Measurements from ENCODE around the gene NOL11.
"Not testable (repeated sequence)": the region's sequence is repeated elsewhere in the genome, so short reads cannot be mapped to it uniquely, and the experiment has no call there.

Gene NOL11

DNA sequence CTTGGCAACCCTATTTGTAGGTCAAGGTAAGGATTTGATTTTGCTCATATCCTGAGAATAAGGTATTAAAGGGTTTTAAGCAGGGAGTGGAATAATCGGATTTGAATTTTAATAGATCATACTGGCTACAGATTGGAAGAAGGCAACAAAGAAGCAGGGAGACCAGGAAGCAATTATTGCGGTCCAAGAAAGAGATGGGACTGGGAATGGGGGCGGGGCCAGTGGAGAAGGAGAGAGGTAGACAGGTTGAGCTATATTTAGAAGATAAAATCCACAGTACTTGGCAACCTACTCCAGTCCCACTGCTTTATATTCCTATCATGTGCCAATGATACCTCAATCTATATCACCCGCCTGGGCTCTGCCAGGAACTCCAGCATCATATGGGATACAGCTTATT is 5.8 kb upstream of the NOL11 start:
- Histone ChIP-seq H3K4me3 (ENCODE audit: low read depth in 1 of 2, low read length in 2 of 2) (no peak overlapping the region), H3K27me3 (ENCODE audit: control insufficient read depth in 1 of 2, insufficient read depth in 2 of 2, low read length in 2 of 2) (no peaks in the 10 kb centered on the region), H3K9ac (ENCODE audit: low read length) (no peak overlapping the region), H3K36me3 (ENCODE audit: insufficient read depth, low read length) (no peaks in the 10 kb centered on the region), H3K4me1 (ENCODE audit: insufficient read depth, low read length) (no peaks in the 10 kb centered on the region), H3K27ac (ENCODE audit: low read depth, low read length) (no peak overlapping the region), H3K9me3 (ENCODE audit: low read length) (no peaks in the 10 kb centered on the region)

DNA sequence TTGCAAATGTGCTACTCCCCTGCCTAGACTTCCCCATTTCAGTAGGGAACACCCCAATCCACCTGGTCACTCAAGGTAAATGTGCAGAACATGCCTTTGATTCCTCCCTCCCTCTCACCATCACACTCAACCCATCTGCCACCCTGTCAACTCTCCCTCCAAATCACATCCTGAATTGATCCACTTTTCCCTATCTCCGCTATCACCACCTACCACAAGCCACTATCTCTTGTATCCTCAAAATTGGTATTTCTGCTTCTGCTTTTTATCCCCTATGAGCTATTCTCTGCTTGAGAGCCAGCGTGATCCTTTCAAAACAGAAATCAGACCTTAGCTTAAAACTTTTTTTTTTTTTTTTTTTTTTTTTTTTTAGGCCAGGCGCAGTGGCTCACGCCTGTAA is 5.4 kb upstream of the NOL11 start:
- Histone ChIP-seq H3K4me1 (ENCODE audit: insufficient read depth, low read length) (no peaks in the 10 kb centered on the region), H3K27ac (ENCODE audit: low read depth, low read length) (no peak overlapping the region), H3K4me3 (ENCODE audit: low read depth in 1 of 2, low read length in 2 of 2) (no peak overlapping the region), H3K9ac (ENCODE audit: low read length) (no peak overlapping the region), H3K36me3 (ENCODE audit: insufficient read depth, low read length) (no peaks in the 10 kb centered on the region), H3K9me3 (ENCODE audit: low read length) (no peaks in the 10 kb centered on the region), H3K27me3 (ENCODE audit: control insufficient read depth in 1 of 2, insufficient read depth in 2 of 2, low read length in 2 of 2) (no peaks in the 10 kb centered on the region)

DNA sequence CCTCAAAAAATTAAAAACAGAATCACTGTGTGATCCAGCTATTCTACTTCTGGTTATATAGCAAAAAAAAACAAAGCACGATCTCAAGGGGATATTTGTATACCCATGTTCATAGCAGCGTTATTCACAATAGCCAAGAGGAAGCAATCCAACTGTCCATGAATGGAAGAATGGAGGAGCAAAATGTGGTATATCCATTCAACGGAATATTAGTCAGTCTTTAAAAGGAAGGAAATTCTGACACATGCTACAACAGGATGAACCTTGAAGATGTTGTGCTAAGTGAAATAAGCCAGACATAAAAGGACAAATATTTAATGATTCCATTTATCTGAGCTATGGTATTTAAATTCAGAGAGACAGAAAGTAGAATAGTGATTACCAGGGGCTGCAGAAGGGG is 4.6 kb upstream of the NOL11 start:
- H3K27me3 ChIP-seq (ENCODE audit: control insufficient read depth in 1 of 2, insufficient read depth in 2 of 2, low read length in 2 of 2), result no peaks in the 10 kb centered on the region
- no peak overlapping the region for H3K27ac ChIP-seq (ENCODE audit: low read depth, low read length)
- no peak overlapping the region for H3K9ac ChIP-seq (ENCODE audit: low read length)
- H3K36me3 ChIP-seq (ENCODE audit: insufficient read depth, low read length), result no peaks in the 10 kb centered on the region
- no peaks in the 10 kb centered on the region for H3K4me1 ChIP-seq (ENCODE audit: insufficient read depth, low read length)
- H3K9me3 ChIP-seq (ENCODE audit: low read length), result no peaks in the 10 kb centered on the region
- no peak overlapping the region for H3K4me3 ChIP-seq (ENCODE audit: low read depth in 1 of 2, low read length in 2 of 2)

DNA sequence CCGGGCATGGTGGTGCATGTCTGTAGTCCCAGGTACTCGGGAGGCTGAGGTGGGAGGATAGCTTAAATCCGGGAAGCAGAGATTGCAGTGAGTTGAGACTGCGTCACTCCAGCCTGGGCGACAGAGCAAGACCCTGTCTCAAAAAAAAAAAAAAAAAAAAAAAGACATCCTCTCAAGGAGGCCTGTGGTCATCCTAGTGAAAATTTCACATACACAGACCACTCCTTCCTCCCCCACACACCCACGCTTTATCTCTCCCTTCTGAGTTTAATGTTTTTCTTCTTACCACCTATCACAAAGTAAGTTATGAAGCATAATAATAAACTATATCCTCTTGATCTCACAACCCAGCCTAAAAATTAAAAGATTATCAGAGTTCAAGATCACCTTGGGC is 1.3 kb upstream of the NOL11 start:
- peaks cover 11% of the 10 kb centered on the region for H3K4me1 ChIP-seq (ENCODE audit: insufficient read depth, low read length)
- no peak overlapping the region for H3K27ac ChIP-seq (ENCODE audit: low read depth, low read length)
- no peaks in the 10 kb centered on the region for H3K9me3 ChIP-seq (ENCODE audit: low read length)
- no peaks in the 10 kb centered on the region for H3K27me3 ChIP-seq (ENCODE audit: control insufficient read depth in 1 of 2, insufficient read depth in 2 of 2, low read length in 2 of 2)
- no peak overlapping the region for H3K9ac ChIP-seq (ENCODE audit: low read length)
- H3K4me3 ChIP-seq (ENCODE audit: low read depth in 1 of 2, low read length in 2 of 2), result no peak overlapping the region
- peaks cover 14% of the 10 kb centered on the region for H3K36me3 ChIP-seq (ENCODE audit: insufficient read depth, low read length)

DNA sequence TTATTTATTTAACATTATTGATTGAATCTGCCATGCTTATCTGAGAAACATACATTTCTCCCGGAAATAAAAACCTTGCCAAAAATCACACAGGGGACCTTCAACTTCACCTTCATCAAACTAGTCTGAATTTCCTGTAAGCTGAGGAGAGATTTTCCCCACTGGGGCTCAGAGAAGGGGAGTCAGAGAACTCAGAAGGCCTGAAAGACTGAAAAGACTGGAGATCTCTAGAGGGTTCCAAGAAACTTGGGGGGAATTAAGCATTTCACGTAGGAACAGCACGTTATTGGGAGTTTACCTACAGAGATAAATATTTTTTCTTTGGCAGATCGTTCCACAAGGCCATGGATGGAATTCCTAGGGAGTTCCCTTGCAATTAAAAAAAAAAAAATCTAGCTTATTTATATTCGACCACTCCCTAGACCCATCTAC is 528 bp upstream of the NOL11 start:
- Histone ChIP-seq H3K9ac (ENCODE audit: low read length) (peak overlapping the region; percentile 93), H3K4me3 (ENCODE audit: low read depth in 1 of 2, low read length in 2 of 2) (peak overlapping the region; percentile 93 to 97), H3K36me3 (ENCODE audit: insufficient read depth, low read length) (peaks cover 22% of the 10 kb centered on the region), H3K27me3 (ENCODE audit: control insufficient read depth in 1 of 2, insufficient read depth in 2 of 2, low read length in 2 of 2) (no peaks in the 10 kb centered on the region), H3K4me1 (ENCODE audit: insufficient read depth, low read length) (peaks cover 11% of the 10 kb centered on the region), H3K9me3 (ENCODE audit: low read length) (no peaks in the 10 kb centered on the region), H3K27ac (ENCODE audit: low read depth, low read length) (peak overlapping the region; percentile 38)

DNA sequence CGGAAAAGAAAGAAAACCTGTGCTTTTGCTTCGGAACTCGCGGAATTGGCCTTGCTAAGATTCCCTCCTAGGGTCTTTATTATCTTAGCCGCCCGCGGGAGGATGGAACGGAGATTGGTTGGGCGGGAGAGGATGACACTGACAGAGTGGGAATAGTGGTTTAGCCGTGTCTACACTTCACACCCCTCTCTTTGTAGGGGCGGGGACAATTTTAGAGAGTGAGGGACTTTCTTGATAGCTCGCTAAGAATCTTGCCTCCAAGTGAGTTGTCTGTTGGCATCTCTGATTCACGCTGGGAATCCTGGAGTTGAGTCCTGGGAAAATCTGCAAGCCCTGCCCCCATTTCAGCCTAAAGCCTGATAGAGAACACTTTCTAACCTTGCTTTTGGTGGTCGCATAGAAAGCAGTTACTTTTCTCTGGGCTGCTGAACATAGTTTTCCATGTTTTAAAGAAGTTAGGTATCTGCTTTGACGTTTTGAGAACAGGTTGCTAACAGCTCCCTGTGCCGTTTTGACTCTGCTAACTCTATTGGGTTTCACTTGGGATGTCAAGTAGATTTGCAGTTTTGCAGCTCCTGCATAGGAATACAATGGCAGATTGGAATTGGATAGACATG is 697 bp downstream of the NOL11 start:
- Histone ChIP-seq H3K4me1 (ENCODE audit: insufficient read depth, low read length) (peaks cover 11% of the 10 kb centered on the region), H3K27me3 (ENCODE audit: control insufficient read depth in 1 of 2, insufficient read depth in 2 of 2, low read length in 2 of 2) (no peaks in the 10 kb centered on the region), H3K36me3 (ENCODE audit: insufficient read depth, low read length) (peaks cover 30% of the 10 kb centered on the region), H3K27ac (ENCODE audit: low read depth, low read length) (peak overlapping the region; percentile 73), H3K4me3 (ENCODE audit: low read depth in 1 of 2, low read length in 2 of 2) (peak overlapping the region; percentile 93 to 97), H3K9me3 (ENCODE audit: low read length) (no peaks in the 10 kb centered on the region), H3K9ac (ENCODE audit: low read length) (peak overlapping the region; percentile 93)

DNA sequence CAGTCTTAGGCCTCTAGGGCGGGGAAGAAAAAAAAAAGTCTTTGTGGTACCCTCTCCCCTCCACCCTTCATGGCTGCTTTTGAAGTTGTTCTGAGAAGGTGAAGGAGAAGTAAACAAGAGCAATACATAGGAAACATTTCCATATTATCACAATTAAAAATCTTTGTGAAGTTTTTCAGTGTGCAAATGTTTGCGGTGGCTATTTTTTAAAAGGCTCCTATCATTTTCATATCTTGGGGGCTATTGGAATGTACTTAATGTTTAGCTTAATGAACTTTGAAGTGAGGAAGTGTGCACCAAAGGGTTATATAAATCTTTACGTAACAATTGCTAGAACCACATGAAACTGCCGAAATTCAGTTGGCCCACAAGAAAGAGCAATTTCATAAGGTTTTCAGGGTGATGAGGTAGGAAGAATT is 7.6 kb downstream of the NOL11 start:
- no peak overlapping the region for H3K27ac ChIP-seq (ENCODE audit: low read depth, low read length)
- H3K36me3 ChIP-seq (ENCODE audit: insufficient read depth, low read length), result peaks cover 71% of the 10 kb centered on the region
- no peaks in the 10 kb centered on the region for H3K27me3 ChIP-seq (ENCODE audit: control insufficient read depth in 1 of 2, insufficient read depth in 2 of 2, low read length in 2 of 2)
- H3K4me1 ChIP-seq (ENCODE audit: insufficient read depth, low read length), result no peaks in the 10 kb centered on the region
- no peaks in the 10 kb centered on the region for H3K9me3 ChIP-seq (ENCODE audit: low read length)
- H3K9ac ChIP-seq (ENCODE audit: low read length), result no peak overlapping the region
- no peak overlapping the region for H3K4me3 ChIP-seq (ENCODE audit: low read depth in 1 of 2, low read length in 2 of 2)

DNA sequence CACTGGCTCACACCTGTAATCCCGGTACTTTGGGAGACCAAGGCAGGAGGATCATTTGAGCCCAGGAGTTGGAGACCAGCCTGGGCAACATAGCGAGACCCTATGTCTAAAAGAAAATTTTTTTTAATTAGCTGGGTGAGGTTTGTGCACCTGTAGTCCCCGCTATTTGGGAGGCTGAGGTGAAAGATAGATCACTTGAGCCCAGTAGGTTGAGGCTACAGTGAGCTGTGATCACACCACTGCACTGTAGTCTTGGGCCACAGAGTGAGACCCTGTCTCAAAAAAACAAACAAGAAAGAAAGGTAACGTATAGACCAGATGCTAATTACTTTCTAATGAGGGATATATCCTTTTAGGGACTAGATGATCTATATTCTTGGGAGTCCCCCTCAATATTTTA is 8.1 kb downstream of the NOL11 start:
- H3K36me3 ChIP-seq (ENCODE audit: insufficient read depth, low read length), result peaks cover 71% of the 10 kb centered on the region
- H3K4me3 ChIP-seq (ENCODE audit: low read depth in 1 of 2, low read length in 2 of 2), result no peak overlapping the region
- H3K4me1 ChIP-seq (ENCODE audit: insufficient read depth, low read length), result no peaks in the 10 kb centered on the region
- no peak overlapping the region for H3K9ac ChIP-seq (ENCODE audit: low read length)
- H3K9me3 ChIP-seq (ENCODE audit: low read length), result no peaks in the 10 kb centered on the region
- no peaks in the 10 kb centered on the region for H3K27me3 ChIP-seq (ENCODE audit: control insufficient read depth in 1 of 2, insufficient read depth in 2 of 2, low read length in 2 of 2)
- no peak overlapping the region for H3K27ac ChIP-seq (ENCODE audit: low read depth, low read length)

DNA sequence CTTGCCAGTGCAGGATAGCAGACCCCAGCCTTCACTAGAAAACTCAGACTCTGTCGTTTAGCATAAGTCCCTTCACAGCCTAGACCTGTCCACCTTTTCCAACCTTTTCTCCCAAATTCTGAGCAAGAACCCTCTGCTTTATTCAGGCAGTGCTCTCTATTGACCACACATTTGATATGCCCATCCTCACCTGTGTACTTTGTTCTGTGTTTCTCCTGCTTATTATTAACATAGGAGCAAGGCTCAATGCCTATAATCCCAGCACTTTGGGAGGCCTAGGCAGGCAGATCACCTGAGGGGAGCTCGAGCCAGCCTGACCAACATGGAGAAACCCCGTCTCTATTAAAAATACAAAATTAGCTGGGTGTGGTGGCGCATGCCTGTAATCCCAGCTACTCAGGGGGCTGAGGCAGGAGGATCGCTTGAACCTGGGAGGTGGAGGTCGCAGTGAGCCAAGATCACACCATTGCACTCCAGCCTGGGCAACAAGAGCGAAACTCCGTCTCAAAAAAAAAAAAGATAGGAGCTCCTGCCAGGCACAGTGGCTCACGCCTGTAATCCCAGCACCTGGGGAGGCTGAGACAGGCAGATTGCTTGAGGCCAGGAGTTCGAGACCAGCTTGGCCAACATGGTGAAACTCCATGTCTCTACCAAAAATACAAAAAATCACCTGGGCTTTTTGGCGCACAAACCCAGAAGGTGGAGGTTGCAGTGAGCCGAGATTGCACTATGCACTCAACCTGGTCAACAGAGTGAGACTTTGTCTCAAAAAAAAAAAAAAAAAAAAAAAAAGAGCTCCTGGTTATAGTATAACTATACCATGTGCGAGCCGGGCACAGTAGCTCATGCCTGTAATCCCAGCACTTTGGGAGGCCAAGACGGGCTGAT is 9.7 kb downstream of the NOL11 start:
- not testable (repeated sequence) for H3K4me1 ChIP-seq (ENCODE audit: insufficient read depth, low read length); H3K27ac ChIP-seq (ENCODE audit: low read depth, low read length); H3K9ac ChIP-seq (ENCODE audit: low read length); H3K4me3 ChIP-seq (ENCODE audit: low read depth in 1 of 2, low read length in 2 of 2); H3K27me3 ChIP-seq (ENCODE audit: control insufficient read depth in 1 of 2, insufficient read depth in 2 of 2, low read length in 2 of 2); H3K9me3 ChIP-seq (ENCODE audit: low read length)
- peaks cover 62% of the 10 kb centered on the region for H3K36me3 ChIP-seq (ENCODE audit: insufficient read depth, low read length)

DNA sequence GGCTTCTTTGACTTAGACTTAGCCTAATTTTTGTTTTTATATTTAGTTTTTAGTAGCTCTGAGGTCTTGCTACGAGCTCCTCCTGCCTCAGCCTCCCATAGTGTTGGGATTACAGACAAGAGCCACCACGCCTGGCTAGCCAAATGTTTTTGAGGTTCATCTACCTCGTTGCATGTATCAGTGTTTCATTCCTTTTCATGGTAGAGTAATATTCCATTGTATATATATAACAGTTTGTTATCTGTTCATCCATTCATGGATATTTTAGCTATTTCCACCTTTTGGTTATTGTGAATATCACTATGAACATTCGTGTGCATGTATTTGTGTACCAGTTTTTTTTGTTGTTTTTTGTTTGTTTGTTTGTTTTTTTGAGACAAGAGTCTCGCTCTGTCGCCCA is 12.2 kb downstream of the NOL11 start:
- Histone ChIP-seq H3K4me1 (ENCODE audit: insufficient read depth, low read length) (no peaks in the 10 kb centered on the region), H3K27me3 (ENCODE audit: control insufficient read depth in 1 of 2, insufficient read depth in 2 of 2, low read length in 2 of 2) (no peaks in the 10 kb centered on the region), H3K36me3 (ENCODE audit: insufficient read depth, low read length) (peaks cover 54% of the 10 kb centered on the region)

DNA sequence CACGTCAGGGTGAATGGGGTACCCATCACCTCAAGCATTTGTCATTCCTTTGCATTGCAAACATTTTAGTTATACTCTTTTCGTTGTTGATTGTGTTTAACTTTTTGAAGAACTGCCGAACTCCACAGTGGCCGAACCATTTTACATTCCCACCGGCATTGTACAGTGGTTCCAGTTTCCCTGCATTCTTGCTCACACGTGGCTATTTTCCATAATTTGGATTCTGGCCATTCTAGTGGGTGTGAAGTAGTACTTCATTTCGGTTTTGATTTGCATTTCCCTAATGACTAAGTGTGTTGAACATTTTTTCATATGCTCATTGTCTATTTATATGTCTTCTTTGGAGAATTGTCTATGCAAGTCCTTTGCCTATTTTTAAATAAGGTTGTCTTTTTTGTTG is 13.0 kb downstream of the NOL11 start:
- Histone ChIP-seq H3K27me3 (ENCODE audit: control insufficient read depth in 1 of 2, insufficient read depth in 2 of 2, low read length in 2 of 2) (no peaks in the 10 kb centered on the region), H3K27ac (ENCODE audit: low read depth, low read length) (no peak overlapping the region), H3K36me3 (ENCODE audit: insufficient read depth, low read length) (peaks cover 47% of the 10 kb centered on the region), H3K4me3 (ENCODE audit: low read depth in 1 of 2, low read length in 2 of 2) (no peak overlapping the region), H3K9me3 (ENCODE audit: low read length) (no peaks in the 10 kb centered on the region), H3K9ac (ENCODE audit: low read length) (no peak overlapping the region), H3K4me1 (ENCODE audit: insufficient read depth, low read length) (no peaks in the 10 kb centered on the region)

More for the DNA sequence above, 12.2 kb downstream of the NOL11 start:
- Histone ChIP-seq H3K9me3 (ENCODE audit: low read length) (no peaks in the 10 kb centered on the region), H3K9ac (ENCODE audit: low read length) (no peak overlapping the region), H3K27ac (ENCODE audit: low read depth, low read length) (no peak overlapping the region), H3K4me3 (ENCODE audit: low read depth in 1 of 2, low read length in 2 of 2) (no peak overlapping the region)

DNA sequence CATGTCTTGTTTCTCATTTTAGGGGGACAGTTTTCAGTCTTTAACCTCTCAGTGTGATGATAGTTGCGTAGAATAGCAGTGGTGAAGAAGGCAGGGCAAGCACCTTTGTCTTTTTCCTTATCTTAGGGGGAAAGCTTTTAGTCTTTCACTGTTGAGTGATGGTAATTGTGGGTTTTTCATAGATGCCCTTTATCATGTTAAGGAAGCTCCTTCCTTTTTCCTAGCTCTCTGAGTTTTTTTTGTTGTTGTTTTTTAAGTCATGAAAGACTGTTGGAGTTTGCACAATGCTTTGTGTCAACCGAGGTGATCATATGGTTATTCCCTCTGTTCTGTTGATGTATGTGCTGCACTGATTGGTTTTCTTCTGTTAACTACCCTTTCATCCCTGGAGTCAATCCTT is 15.7 kb downstream of the NOL11 start:
- H3K9ac ChIP-seq (ENCODE audit: low read length), result no peak overlapping the region
- H3K36me3 ChIP-seq (ENCODE audit: insufficient read depth, low read length), result peaks cover 56% of the 10 kb centered on the region
- no peaks in the 10 kb centered on the region for H3K27me3 ChIP-seq (ENCODE audit: control insufficient read depth in 1 of 2, insufficient read depth in 2 of 2, low read length in 2 of 2)
- no peak overlapping the region for H3K27ac ChIP-seq (ENCODE audit: low read depth, low read length)
- no peaks in the 10 kb centered on the region for H3K4me1 ChIP-seq (ENCODE audit: insufficient read depth, low read length)
- no peak overlapping the region for H3K4me3 ChIP-seq (ENCODE audit: low read depth in 1 of 2, low read length in 2 of 2)
- H3K9me3 ChIP-seq (ENCODE audit: low read length), result no peaks in the 10 kb centered on the region
